ENCODE results near the gene OR9G4. TPM values are rescaled to one million over a fixed set of nuclear protein-coding genes. Genes with fewer than 3 reads are reported as not detected.

Gene OR9G4
- total RNA-seq = not detected in 2 replicates
- polyA plus RNA-seq = not detected in 2 replicates

GRCh38 chr11:56748597-56748996, at the start of gene OR9G4:
Gene OR9G4, minus strand, starts transcription at chr11:56748697. Its CDS starts 4,931 bp downstream, at chr11:56743766.
- no peaks in the 10 kb centered on the region for H3K9me3 ChIP-seq (ENCODE audit: low read depth)
- H3K4me3 ChIP-seq = no peak within 1 kb of the TSS
- TF ChIP-seq CTCF (IDR thresholded peaks at IDR 0.05; ENCODE audit: low read depth, low read length) = no peak
- no peak within 1 kb of the TSS for H3K27ac ChIP-seq
- no peaks in the 10 kb centered on the region for H3K4me1 ChIP-seq (ENCODE audit: low read depth)
- H3K27me3 ChIP-seq = no peaks in the 10 kb centered on the region
- no peak for DNase-seq (ENCODE audit: low read depth in 1 of 2, low spot score in 1 of 2)
- H3K36me3 ChIP-seq = no peaks in the 10 kb centered on the region

DNA sequence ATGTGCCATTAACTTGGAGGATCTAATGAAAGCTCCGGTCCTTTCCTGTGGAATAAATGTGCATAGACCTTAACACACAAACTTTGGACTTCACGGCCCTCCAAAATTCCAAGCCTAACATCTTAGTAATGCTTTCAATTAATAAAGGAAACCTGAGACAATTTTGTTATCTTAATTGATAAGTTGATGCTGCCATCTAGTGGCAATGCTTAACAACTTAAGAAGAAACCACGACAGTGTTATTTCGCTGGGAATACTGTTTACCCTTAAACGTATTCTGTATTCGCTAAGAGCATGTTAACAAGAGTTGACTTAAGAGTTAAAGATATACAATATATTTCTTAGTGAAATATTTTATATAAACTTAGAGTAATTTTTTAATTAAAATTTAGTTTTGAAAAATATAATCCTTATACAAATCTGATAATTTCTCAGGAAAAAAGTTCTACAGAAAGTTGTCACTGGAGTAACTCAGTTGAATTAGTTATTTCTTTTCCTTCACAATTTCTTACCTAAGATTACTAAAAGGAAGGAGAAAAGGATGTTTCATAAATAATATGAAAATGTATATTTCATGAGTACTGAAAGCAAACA, 35.0 kb upstream of the OR9G4 start:
- Histone ChIP-seq H3K27ac (no peak overlapping the region), H3K9me3 (ENCODE audit: low read depth) (no peaks in the 10 kb centered on the region), H3K27me3 (no peaks in the 10 kb centered on the region), H3K4me1 (ENCODE audit: low read depth) (no peaks in the 10 kb centered on the region), H3K36me3 (no peaks in the 10 kb centered on the region), H3K4me3 (no peak overlapping the region)
- TF ChIP-seq CTCF (IDR thresholded peaks at IDR 0.05; ENCODE audit: low read depth, low read length) = peak; percentile 57
- peak; percentile 72 to 76 for DNase-seq (ENCODE audit: low read depth in 1 of 2, low spot score in 1 of 2)

DNA sequence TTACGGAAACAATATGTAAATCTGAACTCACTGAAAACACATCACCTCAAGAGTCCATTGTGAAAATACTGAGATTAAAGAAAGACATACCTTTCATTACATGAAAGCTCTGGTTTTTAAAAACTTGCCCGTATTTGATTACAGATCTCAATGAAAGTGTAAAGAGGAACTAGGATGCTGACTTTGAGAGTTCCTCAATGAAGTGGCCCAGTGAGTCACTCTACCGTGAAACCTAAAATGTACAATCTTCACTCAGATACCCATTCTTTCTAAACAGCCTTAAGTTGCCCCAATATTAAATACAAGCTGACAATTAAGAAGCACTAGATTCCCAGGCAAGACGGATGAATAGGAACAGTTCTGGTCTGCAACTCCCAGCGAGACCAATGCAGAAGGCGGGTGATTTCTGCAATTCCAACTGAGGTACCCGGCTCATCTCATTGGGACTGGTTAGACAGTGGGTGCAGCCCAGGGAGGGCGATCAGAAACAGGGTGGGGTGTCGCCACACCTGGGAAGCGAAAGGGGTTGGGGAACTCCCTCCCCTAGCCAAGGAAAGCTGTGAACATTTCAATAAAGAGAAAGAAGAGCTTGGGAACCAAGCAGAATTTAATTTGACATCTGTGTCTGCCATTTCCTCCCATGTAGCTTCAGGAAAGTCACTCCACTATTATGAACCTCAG, 33.8 kb upstream of the OR9G4 start:
- Histone ChIP-seq H3K9me3 (ENCODE audit: low read depth) (no peaks in the 10 kb centered on the region), H3K4me1 (ENCODE audit: low read depth) (no peaks in the 10 kb centered on the region), H3K27me3 (no peaks in the 10 kb centered on the region), H3K4me3 (no peak overlapping the region), H3K27ac (no peak overlapping the region), H3K36me3 (no peaks in the 10 kb centered on the region)
- TF ChIP-seq CTCF (IDR thresholded peaks at IDR 0.05; ENCODE audit: low read depth, low read length) = no peak
- no peak for DNase-seq (ENCODE audit: low read depth in 1 of 2, low spot score in 1 of 2)

- no peak for TF ChIP-seq CTCF (IDR thresholded peaks at IDR 0.05; ENCODE audit: low read depth, low read length)
- H3K36me3 ChIP-seq = no peaks in the 10 kb centered on the region
- no peaks in the 10 kb centered on the region for H3K9me3 ChIP-seq (ENCODE audit: low read depth)
- H3K27ac ChIP-seq = no peak overlapping the region
- no peak overlapping the region for H3K4me3 ChIP-seq
- H3K27me3 ChIP-seq = no peaks in the 10 kb centered on the region
- no peaks in the 10 kb centered on the region for H3K4me1 ChIP-seq (ENCODE audit: low read depth)
- no peak for DNase-seq (ENCODE audit: low read depth in 1 of 2, low spot score in 1 of 2)
Measured at GRCh38 chr11:56776809-56777208, 28.3 kb upstream of the OR9G4 start.

GRCh38 chr11:56764976-56765375, 16.5 kb upstream of the OR9G4 start:
- no peaks in the 10 kb centered on the region for H3K36me3 ChIP-seq
- DNase-seq (ENCODE audit: low read depth in 1 of 2, low spot score in 1 of 2) = no peak
- no peak for TF ChIP-seq CTCF (IDR thresholded peaks at IDR 0.05; ENCODE audit: low read depth, low read length)
- no peaks in the 10 kb centered on the region for H3K9me3 ChIP-seq (ENCODE audit: low read depth)
- no peak overlapping the region for H3K4me3 ChIP-seq
- no peaks in the 10 kb centered on the region for H3K4me1 ChIP-seq (ENCODE audit: low read depth)
- no peak overlapping the region for H3K27ac ChIP-seq
- no peaks in the 10 kb centered on the region for H3K27me3 ChIP-seq

All from cardiac muscle cell (in vitro differentiated cells and primary cell).